Stimulated activated CD8-positive, alpha-beta memory T cell treated with anti-CD3 and anti-CD28 coated beads, Interleukin-12 subunit alpha, Interleukin-12 subunit beta, amount 100 ng/mL, for 1 hour (primary cell): Measurements from ENCODE around the gene SEL1L3.
"Not testable (repeated sequence)": the region's sequence is repeated elsewhere in the genome, so short reads cannot be mapped to it uniquely, and the experiment has no call there.

Experiments used
- DNase-seq: peaks from one replicate; pipeline ENCODE4 v3.0.0-alpha.2; 2020; ENCODE audit warnings: low read depth

SEL1L3 gene

GRCh38 chr4:25862411-25863346, at the start of gene SEL1L3:
Gene SEL1L3 (minus strand): TSS chr4:25862988. CDS start chr4:25862836, 152 bp downstream.
- peak; percentile 20 for DNase-seq

GRCh38 chr4:25911356-25911755, 48.6 kb upstream of the SEL1L3 start:
- no peak for DNase-seq

GRCh38 chr4:25908491-25908901, 45.7 kb upstream of the SEL1L3 start:
- no peak for DNase-seq

- not testable (repeated sequence) for DNase-seq
These were observed 43.3 kb upstream of the SEL1L3 start for GRCh38 chr4:25906113-25906512.

GRCh38 chr4:25905371-25905770, 42.6 kb upstream of the SEL1L3 start:
- no peak for DNase-seq

- no peak for DNase-seq
These were observed 41.9 kb upstream of the SEL1L3 start for GRCh38 chr4:25904748-25905082.

- DNase-seq, result no peak
These were observed 41.3 kb upstream of the SEL1L3 start for GRCh38 chr4:25903900-25904747.

- DNase-seq, result no peak
These were observed 38.2 kb upstream of the SEL1L3 start for GRCh38 chr4:25901030-25901430.

GRCh38 chr4:25900310-25900709, 37.5 kb upstream of the SEL1L3 start:
- no peak for DNase-seq

- no peak for DNase-seq
These were observed 34.2 kb upstream of the SEL1L3 start for GRCh38 chr4:25896776-25897539.

- no peak for DNase-seq
These were observed 30.0 kb upstream of the SEL1L3 start for GRCh38 chr4:25892796-25893195.

- DNase-seq, result no peak
These were observed 28.0 kb upstream of the SEL1L3 start for GRCh38 chr4:25890571-25891485.

- DNase-seq, result no peak
These were observed 27.1 kb upstream of the SEL1L3 start for GRCh38 chr4:25889589-25890503.

- no peak for DNase-seq
These were observed 26.0 kb upstream of the SEL1L3 start for GRCh38 chr4:25888781-25889180.

- DNase-seq, result no peak
These were observed 21.4 kb upstream of the SEL1L3 start for GRCh38 chr4:25884031-25884782.

- DNase-seq, result no peak
These were observed 20.8 kb upstream of the SEL1L3 start for GRCh38 chr4:25883565-25883964.

- DNase-seq, result no peak
These were observed 19.4 kb upstream of the SEL1L3 start for GRCh38 chr4:25882226-25882625.

- DNase-seq, result no peak
These were observed 18.4 kb upstream of the SEL1L3 start for GRCh38 chr4:25881193-25881592.

GRCh38 chr4:25879991-25880651, 17.3 kb upstream of the SEL1L3 start:
- DNase-seq, result no peak
